K562 (cell line): ENCODE data around the gene PTPRE. TPM values are rescaled to one million over a fixed set of nuclear protein-coding genes. Genes with fewer than 3 reads are reported as not detected.

Experiments
- ATAC-seq: fragments of 200-7000 bp; cut with Tn5 transposase; 3 replicates; pipeline ENCODE4 v1.9.1; 2020; ENCODE audit warnings: moderate library complexity
- BruUV-seq: library from RNA; stranded (reverse); fragments of 400-500 nt; replicated peaks from 2 replicates; lab custom pipeline; 2021; lab: Mats Ljungman, UMichigan
- CTCF ChIA-PET: fragments of 300-600 bp; formaldehyde crosslinking; extraction: SDS; loops from one replicate; lab custom pipeline; 2021; ENCODE audit warnings: low intra/inter-chr PET ratio; lab: Yijun Ruan, JAX
- POLR2A ChIA-PET: fragments of 300-600, 350-650 bp; sonication (Branson Sonifier 250); formaldehyde crosslinking; extraction: SDS; loops from one replicate; lab custom pipeline; 2021; ENCODE audit warnings: antibody characterized with exemption, inconsistent platforms; lab: Yijun Ruan, JAX
- DNase-seq, 4 experiments: peaks; one replicate each; pipeline versions ENCODE4 v3.0.0 to v3.0.0-alpha.2; 2011 to 2018; ENCODE audit warnings: low spot score in 3 of 4, mixed read lengths in 3 of 4; ENCODE audit errors: extremely low read depth in 1 of 4
- FAIRE-seq: peaks from 2 replicates; lab custom pipeline; 2011; peaks lifted over from hg19 to GRCh38; lab: Jason Lieb, UNC
- H2AFZ ChIP-seq: 2 replicates; pipeline ENCODE4 v1.6.0; 2011; ENCODE audit warnings: low read depth, low read length, control low read depth, inconsistent platforms
- H3K27ac ChIP-seq: fragments of 200-600 bp; 3 replicates; pipeline ENCODE4 v1.8.0; 2011; ENCODE audit warnings: low read depth, mild to moderate bottlenecking, control low read depth, inconsistent platforms, low read length, moderate library complexity, mixed read lengths; ENCODE audit errors: extremely low read depth
- H3K27me3 ChIP-seq, 2 experiments: fragments of 300-600 bp in 1 of 2; 2 replicates in 1 of 2; 3 replicates in 1 of 2; pipeline versions ENCODE4 v1.6.0 to v1.8.0; 2011; ENCODE audit warnings: inconsistent platforms in 2 of 2, low read length in 2 of 2, mild to moderate bottlenecking in 1 of 2, mixed read lengths in 1 of 2, moderate library complexity in 1 of 2; ENCODE audit not compliant: control insufficient read depth in 2 of 2, insufficient read depth in 2 of 2
- H3K36me3 ChIP-seq: fragments of 300-600 bp; 3 replicates; pipeline ENCODE4 v1.8.0; 2011; ENCODE audit warnings: mild to moderate bottlenecking, low read length, inconsistent platforms; ENCODE audit not compliant: control insufficient read depth, insufficient read depth
- H3K4me1 ChIP-seq, 2 experiments: fragments of 200-600 bp in 1 of 2; replicated peaks in 1 of 2; 2 replicates in 1 of 2; 3 replicates in 1 of 2; pipeline versions ENCODE4 v1.5.1 to v1.8.0; 2011; ENCODE audit warnings: inconsistent platforms in 2 of 2, low read length in 2 of 2, mild to moderate bottlenecking in 1 of 2, mixed read lengths in 1 of 2, moderate library complexity in 1 of 2; ENCODE audit not compliant: control insufficient read depth in 2 of 2, insufficient read depth in 2 of 2
- H3K4me2 ChIP-seq: 2 replicates; pipeline ENCODE4 v1.6.1; 2011; ENCODE audit warnings: low read length, control low read depth, inconsistent platforms, mixed read lengths; ENCODE audit not compliant: insufficient read depth
- H3K4me3 ChIP-seq: fragments of 200-600 bp; sonication (generic), shearing (Covaris generic); 2 replicates; pipeline ENCODE4 v1.5.1; 2016; ENCODE audit warnings: control low read depth, inconsistent platforms
- H3K79me2 ChIP-seq: fragments of 200-600 bp; 3 replicates; pipeline ENCODE4 v1.8.0; 2011; ENCODE audit warnings: low read length, inconsistent platforms; ENCODE audit not compliant: control insufficient read depth, insufficient read depth
- H3K9ac ChIP-seq, 2 experiments: 2 replicates each; pipeline versions ENCODE4 v1.6.0 to v1.6.1; 2011; ENCODE audit warnings: low read depth in 2 of 2, low read length in 2 of 2, control low read depth in 1 of 2, inconsistent platforms in 1 of 2, mild to moderate bottlenecking in 1 of 2, mixed read lengths in 1 of 2; ENCODE audit not compliant: insufficient read depth in 1 of 2
- H3K9me1 ChIP-seq: one replicate; pipeline ENCODE4 v1.6.0; 2011; ENCODE audit warnings: inconsistent platforms, mild to moderate bottlenecking, low read length, moderate library complexity; ENCODE audit not compliant: control insufficient read depth, insufficient read depth
- H3K9me3 ChIP-seq: replicated peaks from 2 replicates; pipeline ENCODE4 v1.5.1; 2011; ENCODE audit warnings: low read depth, low read length, inconsistent platforms; ENCODE audit not compliant: control insufficient read depth, insufficient read depth
- H4K20me1 ChIP-seq: replicated peaks from 2 replicates; pipeline ENCODE4 v1.6.1; 2011; ENCODE audit warnings: low read length, inconsistent platforms, mixed read lengths; ENCODE audit not compliant: control insufficient read depth, insufficient read depth
- CTCF ChIP-seq, 3 experiments: IDR thresholded peaks in 2 of 3; conservative IDR thresholded peaks in 1 of 3; 2 replicates each; pipeline ENCODE4 v1.5.1; 2011 to 2012; ENCODE audit warnings: low read length in 3 of 3, mild to moderate bottlenecking in 3 of 3, control low read depth in 2 of 3, improper control_type of control experiment in 1 of 3, inconsistent platforms in 1 of 3, low read depth in 1 of 3, mixed read lengths in 1 of 3, moderate library complexity in 1 of 3; ENCODE audit not compliant: insufficient read depth in 2 of 3
- ELF2 ChIP-seq: fragments of 250-450 bp; sonication (Bioruptor Pico); IDR thresholded peaks from 2 replicates; pipeline ENCODE4 v1.5.0; 2021; ENCODE audit warnings: mild to moderate bottlenecking
- FOXJ3 ChIP-seq: sonication (generic); formaldehyde crosslinking; IDR thresholded peaks from 2 replicates; pipeline ENCODE4 v1.4.0; 2020; ENCODE audit warnings: mild to moderate bottlenecking, missing genetic modification reagents
- LARP7 ChIP-seq: fragments of 450-650 bp; IDR thresholded peaks from 2 replicates; pipeline ENCODE4 v1.6.1; 2016
- NFE2 ChIP-seq: IDR thresholded peaks from 2 replicates; pipeline ENCODE4 v1.6.1; 2014; ENCODE audit warnings: antibody characterized with exemption, low read depth
- SFPQ ChIP-seq: fragments of 200-400 bp; formaldehyde crosslinking; IDR thresholded peaks from 2 replicates; pipeline ENCODE4 v1.6.1; 2017; ENCODE audit warnings: mild to moderate bottlenecking, low read depth, low read length, moderate library complexity
- ZBTB9 ChIP-seq: fragments of 450-650 bp; formaldehyde crosslinking; IDR thresholded peaks from 2 replicates; pipeline ENCODE4 v1.4.0; 2020; ENCODE audit warnings: mild to moderate bottlenecking, moderate library complexity
- ZC3H4 ChIP-seq: sonication (generic); formaldehyde crosslinking; IDR thresholded peaks from 2 replicates; pipeline ENCODE4 v1.9.0; 2021; ENCODE audit warnings: missing genetic modification reagents, borderline replicate concordance
- ZEB2 ChIP-seq: fragments of 450-650 bp; IDR thresholded peaks from 2 replicates; pipeline ENCODE4 v1.6.1; 2016
- WGBS: fragments of 100-300 bp; shearing (Covaris generic); methylation state at CpG from one replicate; pipeline ENCODE4 v1.1.6; 2016; ENCODE audit warnings: low coverage, mixed read lengths; ENCODE audit not compliant: insufficient coverage; ENCODE audit errors: missing lambda C conversion rate; 5-methylcytosine and 5-hydroxymethylcytosine counted together
- in situ Hi-C: fragments of 300-500 bp; cut with MboI; formaldehyde crosslinking; loops from 4 replicates; pipeline ENCODE4 v1.15.0; 2018; ENCODE audit warnings: inconsistent platforms, mixed read lengths
- intact Hi-C: fragments of 100-400 bp; cut with micrococcal nuclease; formaldehyde crosslinking; loops from 2 replicates; pipeline ENCODE4 v1.14.2; 2022
- polyA plus RNA-seq, 8 experiments: library from polyadenylated mRNA; depleted of rRNA in 4 of 8; stranded (reverse) in 5 of 8; unstranded in 3 of 8; fragments of >200 nt; fragmentation: Nextera tagmentation in 2 of 8; fragmentation: Illumina TruSeq in 1 of 8; extraction: Ambion mirVana in 2 of 8; extraction: Trizol in 1 of 8; gene quantifications; 2 replicates each; pipeline versions ENCODE4 v1.2.1 to v1.2.3, GENCODE V29; 2011 to 2014; ENCODE audit warnings: inconsistent platforms in 1 of 8, missing spikeins in 1 of 8
- total RNA-seq, 7 experiments: library from RNA; depleted of rRNA in 6 of 7; stranded (reverse); fragments of >200 nt in 6 of 7; fragmentation: Illumina TruSeq in 2 of 7; extraction: Trizol in 2 of 7; gene quantifications; 2 replicates each; pipeline versions ENCODE4 v1.2.1 to v1.2.3, GENCODE V29; 2011 to 2021; ENCODE audit warnings: low replicate concordance in 1 of 7
- TF ChIP-seq, protein P1 (sequence below): fragments of 200-800 bp; sonication (Bioruptor generic); IDR thresholded peaks from 2 replicates; pipeline ENCODE4 v1.6.1; 2017; ENCODE audit warnings: missing genetic modification characterization, missing compliant biosample characterization

PTPRE gene
- total and polyA plus RNA-seq, 9 of the 15 experiments (the other 6 are each of a cell fraction or from before 2014, with no cell fraction given): 0.01 to 0.13 (median 0.04) TPM; not detected in 4

DNA sequence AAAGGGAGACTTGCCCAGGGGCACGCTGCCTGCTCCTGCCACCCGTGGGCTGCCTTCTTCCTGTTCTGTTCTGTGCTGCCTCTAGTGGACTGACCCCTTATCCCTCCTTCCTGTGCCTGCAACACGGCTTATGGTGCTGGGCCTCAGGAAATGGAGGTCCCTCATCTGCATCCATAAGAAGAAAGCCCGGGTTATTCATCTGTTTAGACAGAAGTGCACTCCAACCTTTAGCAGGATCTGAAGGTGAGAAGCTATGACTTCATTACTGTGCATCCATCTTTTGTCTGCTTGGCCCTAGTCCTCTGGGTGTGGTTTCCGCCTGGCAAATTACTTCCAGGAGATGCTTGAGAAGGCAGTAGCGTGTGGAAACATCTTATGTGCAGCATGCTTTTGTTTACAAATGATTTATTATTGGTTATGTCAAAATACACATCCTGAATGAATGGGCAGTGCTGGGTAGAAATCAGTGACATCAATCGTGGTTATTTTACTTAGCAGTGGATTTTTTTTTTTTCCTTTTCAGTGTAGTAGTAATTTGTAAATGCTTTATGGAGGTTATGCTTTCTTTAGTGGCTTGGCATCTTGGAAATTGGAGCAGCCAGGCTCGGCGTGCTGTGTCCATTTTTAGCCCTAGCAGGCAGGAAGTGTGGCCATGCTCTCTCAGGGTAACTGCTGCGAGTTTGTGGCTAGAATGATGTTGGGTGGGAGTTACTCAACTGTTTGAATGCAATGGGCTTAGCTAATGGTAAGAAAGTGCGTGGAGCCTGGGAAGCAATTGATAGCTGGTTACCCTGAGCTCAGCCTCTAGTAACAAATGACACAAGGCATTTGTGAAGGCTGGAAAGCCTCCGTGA is 12.7 kb downstream of the PTPRE start:
- no peak overlapping the region for H2AFZ ChIP-seq
- no peak overlapping the region for H3K9ac ChIP-seq
- WGBS: 0% methylated on average over 10 of the region's 12 CpGs
- TF ChIP-seq SFPQ: no peak
- no peak for TF ChIP-seq CTCF (IDR thresholded peaks at IDR 0.05 in 2 of 3, conservative IDR thresholded peaks at IDR 0.05 in 1 of 3; ENCODE audit: insufficient read depth in 2 of 3, low read depth in 1 of 3, low read length in 3 of 3)
- TF ChIP-seq ZBTB9 (CRISPR knock-in tag): no peak
- no peak for TF ChIP-seq LARP7
- TF ChIP-seq, protein P1, sequence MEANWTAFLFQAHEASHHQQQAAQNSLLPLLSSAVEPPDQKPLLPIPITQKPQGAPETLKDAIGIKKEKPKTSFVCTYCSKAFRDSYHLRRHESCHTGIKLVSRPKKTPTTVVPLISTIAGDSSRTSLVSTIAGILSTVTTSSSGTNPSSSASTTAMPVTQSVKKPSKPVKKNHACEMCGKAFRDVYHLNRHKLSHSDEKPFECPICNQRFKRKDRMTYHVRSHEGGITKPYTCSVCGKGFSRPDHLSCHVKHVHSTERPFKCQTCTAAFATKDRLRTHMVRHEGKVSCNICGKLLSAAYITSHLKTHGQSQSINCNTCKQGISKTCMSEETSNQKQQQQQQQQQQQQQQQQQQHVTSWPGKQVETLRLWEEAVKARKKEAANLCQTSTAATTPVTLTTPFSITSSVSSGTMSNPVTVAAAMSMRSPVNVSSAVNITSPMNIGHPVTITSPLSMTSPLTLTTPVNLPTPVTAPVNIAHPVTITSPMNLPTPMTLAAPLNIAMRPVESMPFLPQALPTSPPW (CRISPR knock-in tag): no peak
- TF ChIP-seq ZEB2: no peak
- TF ChIP-seq ZC3H4: no peak
- no peak for TF ChIP-seq NFE2
- TF ChIP-seq ELF2 (CRISPR knock-in tag): no peak
- no peak for TF ChIP-seq FOXJ3

More for the DNA sequence above, 12.7 kb downstream of the PTPRE start:
- no peak for FAIRE-seq
- intact Hi-C loops (no loop called here), in situ Hi-C loops (no loop called here)
- no peaks in the 10 kb centered on the region for H3K9me3 ChIP-seq
- BruUV-seq: no TSS peak
- H3K4me3 ChIP-seq: no peak overlapping the region
- POLR2A ChIA-PET: no interaction called here
- DNase-seq: no peak
- H3K9me1 ChIP-seq: no peaks in the 10 kb centered on the region
- H3K27ac ChIP-seq: no peak overlapping the region
- H3K4me1 ChIP-seq: no peaks in the 10 kb centered on the region
- no peaks in the 10 kb centered on the region; a peak in 1 of 5 replicates for H3K27me3 ChIP-seq
- no peaks in the 10 kb centered on the region for H4K20me1 ChIP-seq
- no peaks in the 10 kb centered on the region for H3K79me2 ChIP-seq
- no peak overlapping the region for H3K4me2 ChIP-seq
- CTCF ChIA-PET: no interaction called here
- no peaks in the 10 kb centered on the region for H3K36me3 ChIP-seq
- peak; percentile 43; the same call in 2 of the 3 replicates for ATAC-seq
